Pons (tissue), 1 donor: ENCODE results near the gene TGFBR2.
A peak's percentile ranks its signal among the peaks of the same experiment; 100 is the strongest.

Source experiments
- DNase-seq: peaks from one replicate; pipeline ENCODE4 v3.0.0-alpha.2; 2016; ENCODE audit warnings: low spot score

The TGFBR2 gene

GRCh38 chr3:30602946-30603345, 3.5 kb upstream of the TGFBR2 start:
- DNase-seq, result no peak

GRCh38 chr3:30604093-30604492, 2.3 kb upstream of the TGFBR2 start:
- peak; percentile 74 for DNase-seq

GRCh38 chr3:30604558-30604957, 1.8 kb upstream of the TGFBR2 start:
- peak; percentile 64 for DNase-seq

- DNase-seq, result no peak
Measured at GRCh38 chr3:30605005-30605404, 1.4 kb upstream of the TGFBR2 start.

- DNase-seq, result no peak
Measured at GRCh38 chr3:30605706-30606300, 598 bp upstream of the TGFBR2 start.

- DNase-seq, result peak; percentile 29
Measured at GRCh38 chr3:30607032-30607833, 832 bp downstream of the TGFBR2 start.

- no peak for DNase-seq
Measured at GRCh38 chr3:30608598-30608947, 2.2 kb downstream of the TGFBR2 start.

- DNase-seq, result no peak
Measured at GRCh38 chr3:30609930-30610701, 3.7 kb downstream of the TGFBR2 start.

GRCh38 chr3:30610702-30611368, 4.4 kb downstream of the TGFBR2 start:
- no peak for DNase-seq

- no peak for DNase-seq
Measured at GRCh38 chr3:30611613-30612436, 5.4 kb downstream of the TGFBR2 start.

GRCh38 chr3:30612437-30613132, 6.2 kb downstream of the TGFBR2 start:
- DNase-seq, result peak; percentile 11

- no peak for DNase-seq
Measured at GRCh38 chr3:30613133-30613825, 6.9 kb downstream of the TGFBR2 start.

GRCh38 chr3:30614373-30614772, 8.0 kb downstream of the TGFBR2 start:
- no peak for DNase-seq

- DNase-seq, result no peak
Measured at GRCh38 chr3:30614943-30615342, 8.5 kb downstream of the TGFBR2 start.

GRCh38 chr3:30615615-30616346, 9.4 kb downstream of the TGFBR2 start:
- DNase-seq, result no peak

- DNase-seq, result no peak
Measured at GRCh38 chr3:30616347-30617027, 10.1 kb downstream of the TGFBR2 start.

- DNase-seq, result no peak
Measured at GRCh38 chr3:30617069-30617468, 10.7 kb downstream of the TGFBR2 start.

GRCh38 chr3:30617653-30618052, 11.3 kb downstream of the TGFBR2 start:
- DNase-seq, result no peak

- DNase-seq, result no peak
Measured at GRCh38 chr3:30618526-30618925, 12.1 kb downstream of the TGFBR2 start.
